Right lobe of liver (tissue), 6 donors: ENCODE data around the gene EYA3. TPM values are rescaled to one million over a fixed set of nuclear protein-coding genes. Genes with fewer than 3 reads are reported as not detected.

Experiments used
- ATAC-seq, 4 donors: fragments of 200-7000 bp; cut with Tn5 transposase; one replicate each; pipeline ENCODE4 v1.9.1; 2020; ENCODE audit warnings: mild to moderate bottlenecking in 4 of 4, moderate library complexity in 4 of 4
- DNase-seq, 3 donors: peaks; one replicate each; pipeline ENCODE4 v3.0.0-alpha.2; 2020
- H3K27ac ChIP-seq, 3 donors: fragments of 200-600 bp; one replicate each; pipeline ENCODE4 v1.8.0; 2022
- H3K27me3 ChIP-seq, 2 donors: fragments of 200-600 bp; one replicate each; pipeline ENCODE4 v1.8.0; 2022
- H3K36me3 ChIP-seq, 4 donors: fragments of 200-600 bp; sonication (generic) in 1 of 4; one replicate each; pipeline versions ENCODE4 v1.5.1 to v1.8.0; 2017 to 2022; ENCODE audit warnings: control low read depth in 1 of 4
- H3K4me1 ChIP-seq, 4 donors: fragments of 200-600 bp; sonication (generic) in 1 of 4; one replicate each; pipeline versions ENCODE4 v1.5.1 to v1.8.0; 2017 to 2022; ENCODE audit warnings: control low read depth in 1 of 4
- H3K4me3 ChIP-seq, 3 donors: fragments of 200-600 bp; one replicate each; pipeline ENCODE4 v1.8.0; 2022
- H3K9me3 ChIP-seq, 4 donors: fragments of 200-600 bp; sonication (generic) in 1 of 4; one replicate each; pipeline versions ENCODE4 v1.5.1 to v1.8.0; 2017 to 2022; ENCODE audit warnings: control low read depth in 1 of 4
- POLR2A ChIP-seq: fragments of 450-650 bp; IDR thresholded peaks from one replicate; pipeline ENCODE4 v1.6.1; 2017; ENCODE audit warnings: antibody characterized with exemption, mild to moderate bottlenecking
- WGBS: methylation state at CpG from one replicate; pipeline ENCODE4 v1.1.6; 2018; ENCODE audit warnings: low coverage, low lambda C conversion rate; ENCODE audit not compliant: insufficient coverage; ENCODE audit errors: missing lambda C conversion rate; 5-methylcytosine and 5-hydroxymethylcytosine counted together
- intact Hi-C, 2 donors: fragments of 100-400 bp; cut with DNase I; formaldehyde crosslinking; loops; one replicate each; pipeline versions ENCODE4 v1.11.2 to v1.14.1; 2022
- total RNA-seq, 6 experiments: library from RNA; depleted of rRNA in 2 of 6; stranded (reverse); fragments of >200 nt in 2 of 6; fragmentation: NEBNext Ultra II Directional in 3 of 6; extraction: Animal tissue kit (Norgen Biotek cat#: 25700) in 3 of 6; gene quantifications; one replicate each; pipeline versions ENCODE4 v1.1.0 to v1.2.4, GENCODE V29; 2016 to 2023
- TF ChIP-seq, protein P1 (sequence below), 4 donors: fragments of 200-600 bp in 3 of 4; fragments of 450-650 bp in 1 of 4; IDR thresholded peaks; one replicate each; pipeline versions ENCODE4 v1.5.1 to v1.8.0; 2016 to 2022; ENCODE audit warnings: antibody characterized with exemption in 4 of 4, mild to moderate bottlenecking in 2 of 4
- donor health status: DM: no; HTN: yes; CAD: no.
- donor health status: DM: no; HTN: no; CAD: no.
- donor health status: DM: no; HTN: no; CAD: no.
- donor health status: DM: no; HTN: yes; CAD: no.
- donor health status: DM: no; HTN: yes; CAD: no.

EYA3 gene
- total RNA-seq, 6 experiments from 2014 or later = 6.6 to 10.2 (median 7.3) TPM

DNA sequence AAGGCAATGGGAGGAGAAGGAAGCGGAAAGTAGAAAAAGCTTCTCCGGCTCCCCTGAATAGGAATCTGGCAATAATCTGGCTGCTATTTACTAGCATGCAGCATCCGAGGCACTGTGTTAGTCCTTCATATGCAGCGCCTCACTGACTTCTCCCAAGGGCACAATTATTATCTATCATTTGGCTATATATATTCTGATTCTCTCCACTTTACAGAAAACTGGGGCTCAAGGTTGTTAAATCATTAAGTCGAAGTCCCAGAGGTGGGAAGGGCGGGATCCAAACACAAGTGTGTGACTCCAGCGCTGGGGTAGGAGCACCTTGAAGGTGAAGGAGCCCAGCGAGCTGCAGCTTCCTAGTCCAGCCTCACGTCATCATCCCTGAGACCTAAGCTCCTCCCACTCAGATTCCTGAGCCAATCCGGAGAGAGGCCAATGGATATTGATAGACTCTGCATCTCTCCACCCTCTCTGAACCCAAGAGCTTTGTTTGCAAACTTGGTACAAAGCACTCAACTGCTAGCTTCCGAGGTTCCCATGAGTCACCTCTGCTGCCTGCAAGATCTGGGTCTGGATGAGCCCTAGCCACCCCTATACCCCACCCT lies 16.6 kb upstream of the EYA3 start:
- TF ChIP-seq, protein P1, sequence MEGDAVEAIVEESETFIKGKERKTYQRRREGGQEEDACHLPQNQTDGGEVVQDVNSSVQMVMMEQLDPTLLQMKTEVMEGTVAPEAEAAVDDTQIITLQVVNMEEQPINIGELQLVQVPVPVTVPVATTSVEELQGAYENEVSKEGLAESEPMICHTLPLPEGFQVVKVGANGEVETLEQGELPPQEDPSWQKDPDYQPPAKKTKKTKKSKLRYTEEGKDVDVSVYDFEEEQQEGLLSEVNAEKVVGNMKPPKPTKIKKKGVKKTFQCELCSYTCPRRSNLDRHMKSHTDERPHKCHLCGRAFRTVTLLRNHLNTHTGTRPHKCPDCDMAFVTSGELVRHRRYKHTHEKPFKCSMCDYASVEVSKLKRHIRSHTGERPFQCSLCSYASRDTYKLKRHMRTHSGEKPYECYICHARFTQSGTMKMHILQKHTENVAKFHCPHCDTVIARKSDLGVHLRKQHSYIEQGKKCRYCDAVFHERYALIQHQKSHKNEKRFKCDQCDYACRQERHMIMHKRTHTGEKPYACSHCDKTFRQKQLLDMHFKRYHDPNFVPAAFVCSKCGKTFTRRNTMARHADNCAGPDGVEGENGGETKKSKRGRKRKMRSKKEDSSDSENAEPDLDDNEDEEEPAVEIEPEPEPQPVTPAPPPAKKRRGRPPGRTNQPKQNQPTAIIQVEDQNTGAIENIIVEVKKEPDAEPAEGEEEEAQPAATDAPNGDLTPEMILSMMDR (IDR thresholded peaks at IDR 0.05) = no peak
- H3K4me3 ChIP-seq = no peak overlapping the region
- no peaks in the 10 kb centered on the region for H3K9me3 ChIP-seq
- WGBS = 40% methylated on average over 10 of the region's 11 CpGs
- H3K27me3 ChIP-seq = no peaks in the 10 kb centered on the region
- DNase-seq (no peak), ATAC-seq (peak; percentile 54 to 66 (median 58))
- H3K4me1 ChIP-seq = no peaks in the 10 kb centered on the region
- no peaks in the 10 kb centered on the region for H3K36me3 ChIP-seq
- H3K27ac ChIP-seq = no peak overlapping the region
- intact Hi-C loops = no loop called here

GRCh38 chr1:28102189-28102588 lies 13.8 kb upstream of the EYA3 start:
- TF ChIP-seq, protein P1 (IDR thresholded peaks at IDR 0.05) = no peak
- DNase-seq (no peak), ATAC-seq (no peak)
- H3K9me3 ChIP-seq = no peaks in the 10 kb centered on the region
- no peaks in the 10 kb centered on the region for H3K27me3 ChIP-seq
- WGBS = 100% methylated on average over 1 of the region's 1 CpG
- no peaks in the 10 kb centered on the region for H3K36me3 ChIP-seq
- H3K4me3 ChIP-seq = no peak overlapping the region
- intact Hi-C loops = no loop called here
- H3K27ac ChIP-seq = no peak overlapping the region
- H3K4me1 ChIP-seq = no peaks in the 10 kb centered on the region

DNA sequence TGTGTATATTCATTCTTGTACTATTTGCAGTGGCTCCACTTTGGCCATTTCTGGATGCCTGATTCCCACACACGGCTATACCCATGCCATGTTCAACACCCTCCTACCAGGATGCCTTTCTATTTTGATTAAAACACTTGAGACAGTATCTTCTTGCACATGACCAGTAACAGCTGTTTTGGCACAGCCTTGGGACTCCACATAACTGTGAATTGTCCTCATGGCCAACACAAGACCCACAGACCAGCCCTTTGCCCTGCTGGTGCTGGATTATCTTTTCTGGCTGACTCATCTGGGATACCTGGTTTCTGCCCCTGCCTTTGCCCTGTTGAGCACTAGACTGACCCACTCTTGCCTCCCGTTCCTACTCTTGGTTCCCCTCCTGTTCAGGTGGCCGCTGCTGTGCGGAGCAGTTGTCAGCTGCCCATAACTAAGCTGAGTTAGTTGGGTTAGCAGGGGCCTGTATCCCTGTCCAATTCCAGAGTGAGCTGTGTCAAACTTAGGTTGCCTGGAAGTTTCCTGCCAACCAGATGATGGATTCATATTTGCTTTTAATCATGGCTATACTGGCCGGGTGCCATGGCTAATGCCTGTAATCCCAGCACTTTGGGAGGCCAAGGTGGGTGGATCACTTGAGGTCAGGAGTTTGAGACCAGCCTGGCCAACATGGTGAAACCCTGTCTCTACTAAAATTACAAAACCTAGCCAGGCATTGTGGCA lies 10.8 kb upstream of the EYA3 start:
- ATAC-seq (peak in 1 of 4 donors; percentile 73), DNase-seq (peak in 1 of 3 donors; percentile 29)
- intact Hi-C loops = loop anchor here (10.0 kb wide), 2 partner anchors 96 to 106 kb away; no protein-coding TSS in a partner anchor
- no peak for TF ChIP-seq POLR2A
- TF ChIP-seq, protein P1 (IDR thresholded peaks at IDR 0.05) = no peak
- H3K4me3 ChIP-seq = no peak overlapping the region
- no peak overlapping the region for H3K27ac ChIP-seq
- 43% methylated on average over 3 of the region's 5 CpGs for WGBS
- H3K4me1 ChIP-seq = no peaks in the 10 kb centered on the region
- H3K9me3 ChIP-seq = no peaks in the 10 kb centered on the region
- no peaks in the 10 kb centered on the region for H3K27me3 ChIP-seq
- no peaks in the 10 kb centered on the region for H3K36me3 ChIP-seq

DNA sequence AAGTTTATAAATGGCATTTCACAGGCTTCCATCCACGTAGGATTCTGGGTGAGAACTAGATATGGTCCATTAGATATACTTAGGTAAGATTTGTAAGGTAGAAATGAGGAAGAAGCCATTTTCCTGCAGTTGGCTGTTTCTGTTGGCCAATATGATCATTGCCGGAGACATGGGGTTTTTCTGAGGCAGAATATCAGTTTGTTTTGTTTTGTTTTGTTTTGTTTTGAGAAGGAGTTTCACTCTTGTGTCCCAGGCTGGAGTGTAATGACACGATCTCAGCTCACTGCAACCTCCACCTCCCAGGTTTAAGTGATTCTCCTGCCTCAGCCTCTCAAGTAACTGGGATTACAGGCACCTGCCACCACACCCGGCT lies 8.7 kb upstream of the EYA3 start:
- 88% methylated on average over 4 of the region's 4 CpGs for WGBS
- intact Hi-C loops = loop anchor here (10.0 kb wide), 2 partner anchors 98 to 108 kb away; no protein-coding TSS in a partner anchor
- no peak overlapping the region for H3K4me3 ChIP-seq

More for the DNA sequence above, 8.7 kb upstream of the EYA3 start:
- Histone ChIP-seq H3K4me1 (no peaks in the 10 kb centered on the region), H3K36me3 (no peaks in the 10 kb centered on the region), H3K9me3 (no peaks in the 10 kb centered on the region), H3K27ac (no peak overlapping the region), H3K27me3 (no peaks in the 10 kb centered on the region)
- DNase-seq (no peak), ATAC-seq (no peak)
- no peak for TF ChIP-seq POLR2A
- TF ChIP-seq, protein P1 (IDR thresholded peaks at IDR 0.05) = no peak
